NCI-H2029 (cell line): ENCODE results near the gene NSFL1C.
"Not testable (repeated sequence)": the region's sequence is repeated elsewhere in the genome, so short reads cannot be mapped to it uniquely, and the experiment has no call there.

Experiments used
- DNase-seq: peaks from one replicate; lab custom pipeline; 2025; lab: John Stamatoyannopoulos, UW

The NSFL1C gene

DNA sequence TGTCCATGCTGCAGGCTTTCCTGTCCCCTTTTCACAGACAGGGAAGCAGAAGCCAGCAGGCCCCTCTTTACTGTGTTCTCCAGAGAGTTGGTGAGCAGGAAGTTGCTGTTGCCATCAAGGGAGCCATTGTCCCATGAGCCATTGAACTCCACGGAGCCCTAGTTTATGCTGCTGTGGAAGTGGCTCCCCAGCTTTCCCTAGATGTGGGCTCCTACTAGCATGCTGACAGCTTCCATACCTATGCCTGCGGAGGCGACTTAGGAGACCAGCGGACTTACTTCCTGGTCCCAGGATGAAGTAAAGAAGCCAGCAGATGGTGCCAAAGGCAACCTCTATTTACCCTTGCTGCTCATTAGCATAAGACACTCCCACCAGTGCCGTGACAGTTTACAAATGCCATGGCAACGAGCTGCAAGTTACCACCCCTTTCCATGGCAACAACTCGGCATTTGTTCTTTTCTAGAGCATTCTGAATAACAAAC lies 43.0 kb downstream of the NSFL1C start:
- DNase-seq, result peak; percentile 94

DNA sequence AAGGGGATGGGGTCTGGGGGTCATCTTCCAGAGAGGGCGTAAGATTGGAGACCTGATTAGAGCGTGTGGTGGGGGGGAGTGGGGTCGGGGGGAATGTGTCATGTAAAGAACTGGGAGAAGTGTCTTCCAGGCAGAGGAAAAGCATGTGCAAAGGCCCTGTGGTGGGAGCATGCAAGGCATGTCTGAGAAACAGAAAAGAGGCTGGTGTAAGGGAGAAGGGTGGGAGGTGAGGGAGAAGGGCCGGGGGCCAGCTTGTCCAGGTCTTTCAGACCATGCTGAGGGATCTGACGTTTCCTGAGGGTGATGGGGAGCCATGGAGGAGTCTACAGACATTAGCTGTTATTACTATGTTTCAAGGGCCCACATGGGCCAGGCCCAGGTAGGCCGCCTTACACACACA lies 43.4 kb downstream of the NSFL1C start:
- no peak for DNase-seq

DNA sequence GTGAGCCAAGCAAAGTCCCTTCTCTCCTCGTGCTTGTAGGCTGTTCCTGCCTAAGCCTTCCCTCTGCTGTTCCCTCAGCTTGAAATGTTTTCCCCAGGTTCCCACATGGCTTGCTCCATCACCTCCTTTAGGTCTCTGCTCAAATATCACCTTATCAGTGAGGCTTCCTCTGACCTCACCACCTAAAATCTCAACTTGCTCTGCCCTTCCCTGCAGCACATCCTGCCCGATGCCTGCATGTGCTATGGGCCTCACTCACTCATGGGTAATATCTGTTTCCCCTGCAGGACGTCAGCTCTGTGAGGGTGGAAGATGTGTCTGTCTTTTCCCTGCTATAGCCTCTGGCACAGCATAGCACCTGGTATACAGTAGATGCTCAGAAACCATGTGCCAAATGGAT lies 43.9 kb downstream of the NSFL1C start:
- no peak for DNase-seq

DNA sequence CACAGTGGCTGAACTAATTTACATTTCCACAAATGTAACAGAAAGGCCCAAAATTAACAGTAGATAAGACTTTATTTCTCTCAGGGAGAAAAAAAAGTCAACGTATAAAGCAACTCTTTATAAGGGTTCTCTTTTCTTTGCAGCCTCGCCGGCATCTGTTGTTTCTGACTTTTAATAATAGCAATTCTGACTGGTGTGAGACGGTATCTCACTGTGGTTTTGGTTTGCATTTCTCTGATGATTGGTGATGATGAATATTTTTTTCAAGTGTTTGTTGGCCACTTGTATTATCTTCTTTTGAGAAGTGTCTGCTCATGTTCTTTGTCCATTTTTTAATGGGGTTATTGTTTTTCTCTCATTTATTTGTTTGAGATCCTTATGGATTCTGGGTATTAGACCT lies 46.6 kb downstream of the NSFL1C start:
- no peak for DNase-seq

DNA sequence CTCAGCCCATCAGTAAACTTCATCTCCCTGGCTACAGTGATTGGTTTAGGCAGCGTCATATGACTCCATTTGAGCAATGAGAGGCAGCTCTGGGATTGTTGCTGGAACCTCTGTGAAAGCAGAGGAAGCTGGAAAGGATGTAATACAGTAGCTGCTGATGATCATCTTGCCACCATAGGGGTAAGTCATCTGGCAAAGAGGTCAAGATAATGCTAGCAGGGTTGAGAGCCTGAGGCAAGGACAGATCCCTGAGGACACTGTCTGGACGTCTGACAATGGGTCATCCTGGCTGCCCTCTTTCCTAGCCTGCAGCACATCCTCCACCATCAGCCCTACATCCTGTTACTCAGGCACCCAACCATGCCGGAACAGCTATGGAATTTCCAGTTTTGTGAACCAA lies 48.3 kb downstream of the NSFL1C start:
- no peak for DNase-seq

DNA sequence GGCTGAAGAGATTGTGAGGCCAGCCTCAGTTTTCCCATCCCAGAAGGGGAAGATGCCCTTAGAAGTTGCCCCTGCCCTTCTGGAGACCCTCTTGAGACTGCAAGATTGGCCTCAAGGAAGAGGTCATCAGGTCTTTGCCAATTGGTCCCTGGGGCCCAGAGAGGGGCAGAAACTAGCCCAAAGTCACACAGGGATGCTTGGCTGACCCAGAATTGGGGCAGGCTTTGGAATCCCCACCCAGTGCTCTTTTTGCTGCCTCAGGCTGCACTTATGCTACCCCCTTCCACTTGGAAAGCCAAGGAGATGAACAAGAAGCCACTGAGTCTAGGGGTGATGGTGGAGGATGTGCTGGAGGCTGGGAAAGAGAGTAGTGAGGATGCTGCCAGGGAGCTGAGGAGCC lies 48.9 kb downstream of the NSFL1C start:
- DNase-seq, result no peak

DNA sequence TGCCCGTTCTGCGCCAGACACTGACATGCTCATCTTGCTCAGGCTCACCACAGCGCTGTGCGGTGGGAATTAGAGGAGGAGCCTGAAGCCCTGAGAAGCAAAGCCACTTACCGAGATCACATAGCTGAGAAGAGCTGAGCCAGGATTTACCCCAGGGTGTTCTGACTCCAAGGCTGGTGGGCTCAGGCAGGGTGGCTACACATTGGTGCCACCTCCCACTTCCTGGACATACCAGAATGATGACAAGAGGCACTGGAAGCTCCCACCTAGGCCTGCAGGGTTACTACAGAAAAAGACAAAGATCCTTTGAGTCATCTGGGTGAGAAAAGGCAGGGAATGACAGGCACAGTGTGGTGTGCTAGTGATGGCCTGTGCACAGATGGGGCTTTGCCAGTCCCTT lies 49.4 kb downstream of the NSFL1C start:
- DNase-seq, result no peak

DNA sequence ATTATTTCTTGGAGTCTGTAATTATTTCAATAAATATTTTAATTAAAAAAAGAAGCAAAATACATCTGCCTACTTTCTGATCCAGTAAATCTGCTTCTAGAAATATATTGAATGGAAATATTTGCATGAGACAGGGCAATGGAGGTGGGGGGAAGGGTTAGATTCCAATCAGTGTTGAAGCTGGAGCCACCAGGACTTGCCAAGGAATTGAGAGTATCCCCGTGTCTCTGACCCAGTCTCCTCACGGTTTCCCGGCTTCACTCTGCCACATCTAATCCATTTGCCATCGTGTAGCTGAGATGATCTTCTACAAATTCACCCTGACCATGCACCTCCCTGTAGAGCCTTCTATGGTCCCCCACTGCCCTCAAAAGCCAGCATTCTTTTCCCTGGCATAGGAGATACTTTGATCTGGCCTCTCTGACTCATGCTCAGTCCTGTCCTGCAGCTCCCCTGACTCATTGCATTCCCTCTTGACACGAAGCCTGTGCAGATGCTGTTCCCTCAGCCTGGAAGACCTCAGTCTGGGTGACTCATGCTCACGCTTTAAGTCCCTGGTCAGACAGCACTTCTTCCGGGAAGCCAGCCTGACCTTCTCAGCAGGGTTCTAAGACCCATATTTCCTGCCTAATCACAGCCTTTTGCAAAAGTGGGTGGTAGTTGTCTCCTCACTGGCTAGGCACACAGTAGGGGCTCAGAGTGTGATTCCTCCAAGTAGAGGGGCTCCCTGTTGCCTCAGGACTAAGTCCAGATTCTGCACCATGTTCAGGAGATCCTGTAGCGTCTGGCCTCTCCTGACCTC lies 50.8 kb downstream of the NSFL1C start:
- DNase-seq, result no peak

DNA sequence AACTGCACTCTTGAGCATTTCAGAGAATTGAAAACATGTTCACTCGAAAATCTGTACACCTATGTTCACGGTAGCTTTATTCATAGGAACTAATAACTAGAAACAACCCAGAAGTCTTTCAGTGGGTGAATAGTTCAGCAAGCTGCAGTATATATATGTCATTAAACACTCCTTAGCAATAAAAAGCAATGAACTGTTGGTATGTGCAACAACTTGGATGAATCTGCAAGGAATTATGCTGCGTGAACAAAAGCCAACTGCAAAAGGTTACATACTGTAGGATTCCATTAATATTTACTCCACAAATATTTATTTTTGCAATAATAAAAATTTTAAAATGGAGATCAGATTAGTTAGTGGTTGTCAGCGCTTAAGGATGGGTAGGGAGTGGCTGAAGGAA lies 51.7 kb downstream of the NSFL1C start:
- no peak for DNase-seq

DNA sequence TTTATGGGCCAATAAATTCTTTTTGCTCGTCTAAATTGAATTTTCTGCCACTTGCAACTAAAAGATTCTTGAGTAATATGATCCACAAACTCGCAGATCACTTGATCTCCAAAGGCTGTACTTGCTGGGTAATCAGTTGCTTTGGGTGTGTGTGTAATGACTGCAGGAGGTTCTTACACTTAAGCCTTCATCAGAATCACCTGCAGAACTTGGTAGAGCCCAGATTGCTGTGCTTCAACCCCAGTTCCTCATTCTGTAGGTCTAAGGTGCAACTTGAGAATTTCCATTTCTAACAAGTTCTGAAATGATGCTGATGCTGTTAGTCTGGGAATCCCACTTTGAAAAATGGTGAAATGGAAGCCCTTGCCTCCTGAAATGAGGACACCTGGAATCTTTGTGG lies 60.8 kb downstream of the NSFL1C start:
- no peak for DNase-seq

DNA sequence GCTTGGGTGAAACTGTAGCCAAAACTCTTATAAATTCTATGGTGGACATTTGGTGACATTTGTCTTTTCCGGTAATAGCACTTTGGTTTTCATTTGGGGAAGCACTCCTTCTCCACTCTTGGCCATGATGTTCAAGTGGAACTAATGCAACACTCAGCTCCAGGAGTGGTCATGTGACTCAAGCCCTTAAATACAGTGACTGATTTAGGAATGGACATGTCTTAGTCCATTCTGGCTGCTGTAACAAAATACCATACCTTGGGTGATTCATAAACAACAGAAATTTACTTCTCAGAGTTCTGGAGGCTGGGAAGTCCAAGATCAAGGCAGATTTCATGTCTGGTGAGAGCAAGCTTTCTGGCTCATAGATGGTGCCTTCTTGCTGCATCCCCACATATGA lies 63.0 kb downstream of the NSFL1C start:
- DNase-seq, result no peak

DNA sequence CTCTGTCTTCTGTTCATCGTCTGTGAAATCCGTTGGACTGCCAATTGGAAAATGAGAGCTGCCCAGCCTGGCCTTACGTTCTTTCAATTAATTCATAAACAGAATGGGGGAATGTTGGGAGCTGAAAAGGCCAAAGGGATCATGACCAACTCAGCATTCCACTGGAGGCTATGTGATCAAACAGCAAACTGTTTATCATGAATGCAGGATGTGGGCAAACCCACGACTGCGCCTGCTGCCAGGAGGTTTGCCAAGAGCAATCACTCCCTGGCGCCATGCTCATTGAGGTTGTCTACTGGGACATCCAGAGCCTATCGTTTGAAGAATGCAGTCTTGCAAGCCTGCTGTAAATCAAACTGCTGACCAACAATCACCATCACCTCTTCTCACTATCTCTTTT lies 64.5 kb downstream of the NSFL1C start:
- DNase-seq, result no peak

DNA sequence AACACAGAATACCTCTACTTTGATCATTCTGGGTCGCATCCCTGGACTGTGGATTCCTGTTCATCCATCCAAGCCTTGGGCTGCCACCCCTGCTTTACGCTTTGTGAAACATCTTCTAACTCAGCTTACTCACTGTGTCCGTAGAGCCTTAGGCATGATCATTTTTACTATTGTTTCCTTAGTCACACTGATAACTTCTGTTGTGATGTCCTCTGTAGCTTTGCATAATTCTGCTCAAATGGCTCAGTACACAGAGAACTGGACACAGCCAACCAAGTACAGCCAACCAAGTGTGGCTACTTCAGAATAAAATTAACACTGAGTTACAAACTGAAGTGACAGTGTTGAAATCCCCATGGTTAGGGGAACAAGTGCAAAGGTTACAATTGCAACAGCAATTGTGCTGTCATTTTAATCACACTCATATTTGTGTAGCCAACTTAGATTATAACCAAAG lies 65.2 kb downstream of the NSFL1C start:
- no peak for DNase-seq

DNA sequence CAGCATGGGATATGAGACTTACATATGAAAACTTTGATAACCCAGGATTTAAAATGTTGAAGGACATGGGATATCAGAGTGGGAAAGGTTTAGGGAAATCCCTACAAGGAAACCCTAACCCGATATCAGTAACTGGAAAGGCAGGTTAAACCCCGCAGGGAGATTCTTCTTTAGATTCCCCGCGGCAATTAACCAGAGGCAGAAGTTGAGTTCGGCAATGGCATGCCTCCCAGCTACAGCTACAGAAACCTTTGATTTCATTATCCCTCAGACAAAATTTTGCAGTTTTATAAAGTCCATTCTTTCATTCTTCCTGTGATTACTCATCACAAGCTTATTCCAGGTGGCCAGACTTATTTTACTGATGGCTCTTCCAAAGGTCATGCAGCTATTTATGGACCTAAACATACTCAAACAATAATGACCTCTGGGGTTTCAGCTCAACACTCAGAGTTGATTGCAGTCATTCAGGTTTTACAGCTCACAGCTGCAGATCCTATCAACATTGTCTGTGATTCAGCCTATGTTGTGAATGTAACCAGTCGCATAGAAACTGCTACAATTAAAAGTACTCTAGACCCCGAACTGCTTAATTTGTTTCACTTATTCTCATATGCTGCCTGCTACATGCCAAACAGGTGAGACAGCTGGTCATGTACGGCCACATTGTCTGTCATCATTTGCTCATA lies 66.8 kb downstream of the NSFL1C start:
- not testable (repeated sequence) for DNase-seq

DNA sequence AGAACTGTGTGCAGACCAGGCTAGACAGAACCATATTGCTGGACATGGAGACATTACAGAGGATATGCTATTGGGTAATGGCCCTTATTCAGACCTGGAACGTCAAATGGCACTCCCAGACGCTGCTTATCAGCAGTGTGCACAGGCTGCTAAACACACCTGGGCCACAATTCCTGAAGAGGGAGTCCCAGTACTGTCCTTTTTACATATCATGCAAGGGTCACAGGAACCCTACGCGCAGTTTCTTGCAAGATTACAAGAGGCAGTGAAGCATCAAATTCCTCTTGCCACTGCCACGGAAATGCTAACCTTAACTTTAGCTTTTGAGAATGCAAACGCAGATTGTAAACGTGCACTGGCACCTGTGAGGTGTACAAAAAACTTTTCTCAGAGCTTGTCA lies 68.5 kb downstream of the NSFL1C start:
- DNase-seq, result not testable (repeated sequence)

DNA sequence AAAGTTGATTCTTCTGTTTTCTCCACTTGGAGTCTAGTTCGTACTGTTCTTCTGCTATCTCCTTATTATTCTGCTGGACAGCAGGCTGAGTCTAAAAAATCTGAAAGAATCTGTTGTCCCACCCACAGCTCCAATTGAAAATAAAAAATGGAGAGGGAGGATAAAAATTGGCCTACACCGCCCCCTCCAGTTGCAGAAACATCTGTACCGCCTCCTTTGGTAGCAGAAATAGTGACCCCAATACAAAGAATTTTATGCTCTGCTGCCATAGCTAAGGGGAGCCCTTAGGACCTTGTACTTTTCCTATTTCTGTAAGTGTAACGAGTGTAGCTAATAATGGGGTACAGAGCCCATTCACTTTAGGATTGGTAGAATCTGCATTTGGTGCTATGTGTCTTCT lies 68.9 kb downstream of the NSFL1C start:
- no peak for DNase-seq

DNA sequence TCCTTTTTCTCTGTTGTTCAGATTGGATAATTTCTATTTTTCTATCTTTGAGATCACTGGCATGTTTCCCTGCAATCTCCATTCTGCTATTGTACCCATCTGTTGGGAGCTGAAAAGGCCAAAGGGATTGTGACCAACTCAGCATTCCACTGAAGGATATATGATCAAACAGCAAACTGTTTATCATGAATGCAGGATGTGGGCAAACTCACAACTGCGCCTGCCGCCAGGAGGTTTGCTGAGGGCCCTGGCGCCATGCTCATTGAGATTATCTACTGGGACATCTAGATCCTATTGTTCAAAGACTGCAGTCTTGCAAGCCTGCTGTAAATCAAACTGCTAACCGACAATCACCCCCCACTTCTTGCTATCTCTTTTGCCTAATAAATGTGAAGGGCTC lies 69.9 kb downstream of the NSFL1C start:
- no peak for DNase-seq

DNA sequence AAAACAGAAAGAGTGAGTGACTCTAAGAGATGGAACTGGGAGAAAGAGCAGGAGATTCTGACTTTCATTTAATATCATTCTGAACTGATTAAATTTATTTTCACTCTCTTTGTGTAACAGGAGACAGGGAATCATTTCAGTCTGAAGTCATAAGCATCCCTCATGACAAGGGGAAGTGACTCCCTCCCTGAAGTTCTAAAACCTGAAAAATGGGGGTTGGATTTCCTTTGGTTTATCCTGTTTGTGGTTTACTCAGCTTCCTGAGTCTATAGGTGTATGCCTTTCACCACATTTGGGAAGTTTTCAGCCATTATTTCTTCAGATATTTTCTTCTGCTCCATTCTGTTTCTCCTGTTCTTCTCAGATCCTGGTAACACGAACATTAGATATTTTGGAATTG lies 70.4 kb downstream of the NSFL1C start:
- no peak for DNase-seq

DNA sequence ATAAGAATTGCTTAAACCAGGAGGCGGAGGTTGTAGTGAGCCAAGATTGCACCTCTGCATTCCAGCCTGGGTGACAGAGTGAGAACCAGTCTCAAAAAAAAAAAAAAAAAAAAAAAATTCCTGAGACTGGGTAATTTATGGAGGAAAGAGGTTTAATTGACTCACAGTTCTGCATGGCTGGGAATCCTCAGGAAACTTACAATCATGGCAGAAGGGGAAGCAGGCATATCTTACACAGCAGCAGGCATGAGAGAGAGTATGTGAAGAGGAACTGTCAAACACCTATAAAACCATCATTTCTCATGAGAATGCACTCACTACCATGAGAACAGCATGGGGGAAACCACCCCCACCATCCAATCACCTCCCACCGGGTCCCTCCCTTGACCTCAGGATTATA lies 72.0 kb downstream of the NSFL1C start:
- no peak for DNase-seq

DNA sequence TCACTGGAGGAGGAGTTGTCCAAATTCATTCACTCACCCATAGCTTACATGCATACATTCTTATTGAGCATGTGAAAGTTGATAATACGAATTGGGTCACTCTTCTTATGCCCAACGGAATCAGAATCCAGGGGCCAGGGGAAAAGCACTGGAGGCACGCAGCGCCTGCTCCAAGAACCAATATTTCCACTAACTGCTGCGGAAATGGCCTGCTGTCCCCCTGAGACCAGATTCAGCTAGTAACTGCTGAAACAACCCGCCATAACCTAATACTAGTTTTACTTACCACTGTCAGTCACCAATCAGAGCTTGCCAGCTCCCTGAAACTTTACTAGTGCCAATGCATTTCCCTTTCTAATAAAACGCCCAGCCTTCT lies 73.2 kb downstream of the NSFL1C start:
- DNase-seq, result no peak

DNA sequence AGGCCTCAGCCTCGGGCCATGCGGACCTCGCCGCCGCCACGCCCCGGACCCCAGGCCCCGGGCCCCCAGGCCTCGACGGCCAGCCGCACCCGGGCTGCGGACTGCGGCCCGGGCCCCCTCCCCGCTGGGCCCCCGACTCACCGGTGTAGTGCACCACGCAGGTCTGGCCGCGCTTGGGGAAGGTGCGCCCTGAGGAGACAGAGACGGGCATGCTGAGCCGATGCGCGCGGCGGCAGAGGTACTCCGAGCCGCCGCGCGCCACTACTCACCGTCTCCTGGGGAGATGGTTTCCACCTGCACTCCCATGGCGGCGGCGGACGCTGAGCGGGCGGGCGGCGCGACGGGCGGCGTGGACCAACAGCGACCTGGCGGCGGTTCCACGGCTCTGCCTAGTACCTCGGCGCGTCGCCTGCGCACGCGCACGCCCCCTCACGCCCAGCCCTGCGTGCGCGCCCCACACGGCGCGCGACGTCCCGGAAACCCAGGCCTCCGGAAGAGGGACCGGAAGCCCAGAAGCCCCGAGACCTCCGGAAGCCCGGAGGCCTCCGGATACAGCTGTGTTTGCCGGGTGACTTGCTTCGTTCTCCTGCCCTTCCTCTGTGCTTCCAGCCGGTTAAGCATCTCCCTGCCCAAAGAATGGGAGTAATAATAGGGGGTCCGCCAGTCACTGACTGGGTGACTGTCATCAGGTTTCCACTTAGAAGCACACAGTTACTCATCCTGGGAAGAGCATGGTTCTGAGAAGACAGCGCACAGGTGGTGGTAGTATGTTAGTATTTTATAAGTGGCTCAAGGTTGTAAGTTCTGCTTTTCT lies 73.7 kb downstream of the NSFL1C start, which contains the start of gene FKBP1A:
TSS of gene FKBP1A (minus strand) at position 362 of the 814 bp plus-strand sequence. CDS start at position 306, 56 bp downstream.
- peak; percentile 86 for DNase-seq

DNA sequence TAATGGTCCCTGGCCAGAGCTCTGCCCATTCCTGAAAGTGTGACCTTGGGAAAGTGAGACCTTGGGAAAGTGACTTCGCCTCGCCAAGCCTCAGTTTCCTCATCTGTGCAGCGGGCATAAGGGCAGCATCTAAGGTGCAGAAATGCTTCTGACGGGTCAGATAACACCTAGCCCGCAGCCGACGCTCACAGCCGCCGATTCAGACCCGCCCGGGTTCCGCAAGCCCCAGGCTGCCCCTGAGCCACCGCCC lies 74.3 kb downstream of the NSFL1C start:
- no peak for DNase-seq
